OCI-LY7 (cell line): ENCODE results near the gene PIGS. TPM values are rescaled to one million over a fixed set of nuclear protein-coding genes. Genes with fewer than 3 reads are reported as not detected.

Source experiments
- Bru-seq: library from RNA; stranded (reverse); fragments of 400-500 nt; gene quantifications from one replicate; lab custom pipeline; 2021; lab: Mats Ljungman, UMichigan
- BruChase-seq, 2 experiments: library from RNA; stranded (reverse); fragments of 400-500 nt; gene quantifications; one replicate each; lab custom pipeline; 2021; lab: Mats Ljungman, UMichigan
- BruUV-seq: library from RNA; stranded (reverse); fragments of 400-500 nt; replicated peaks from 2 replicates; lab custom pipeline; 2021; lab: Mats Ljungman, UMichigan
- CTCF ChIA-PET: fragments of 300-600 bp; sonication (Branson Sonifier 250); formaldehyde crosslinking; loops from one replicate; lab custom pipeline; 2022; ENCODE audit warnings: antibody characterized with exemption; ENCODE audit not compliant: unreplicated experiment; lab: Charles Lee
- POLR2A ChIA-PET: fragments of 300-600 bp; sonication (Branson Sonifier 250); formaldehyde crosslinking; loops from one replicate; lab custom pipeline; 2022; ENCODE audit warnings: antibody characterized with exemption; lab: Charles Lee
- DNase-seq: peaks from one replicate; pipeline ENCODE4 v3.0.0-alpha.2; 2015; ENCODE audit warnings: low spot score
- H2AFZ ChIP-seq: fragments of 200-600 bp; sonication (generic), shearing (Covaris generic); 2 replicates; pipeline ENCODE4 v1.6.1; 2014; ENCODE audit warnings: mild to moderate bottlenecking, antibody characterized with exemption, low read length, moderate library complexity
- H3K27ac ChIP-seq: fragments of 200-600 bp; sonication (generic); 2 replicates; pipeline ENCODE4 v1.5.1; 2014; ENCODE audit warnings: mixed run types, low read depth, mild to moderate bottlenecking, moderate library complexity, low read length, inconsistent platforms; ENCODE audit not compliant: poor library complexity, severe bottlenecking
- H3K36me3 ChIP-seq: fragments of 200-600 bp; sonication (generic); 2 replicates; pipeline ENCODE4 v1.6.1; 2014; ENCODE audit warnings: mild to moderate bottlenecking, antibody characterized with exemption, low read length, moderate library complexity, mixed read lengths; ENCODE audit not compliant: insufficient read depth
- H3K4me1 ChIP-seq: fragments of 200-600 bp; sonication (generic); 2 replicates; pipeline ENCODE4 v1.5.1; 2014; ENCODE audit warnings: mild to moderate bottlenecking, low read length; ENCODE audit not compliant: insufficient read depth, poor library complexity, severe bottlenecking
- H3K4me2 ChIP-seq: fragments of 200-600 bp; sonication (generic); 2 replicates; pipeline ENCODE4 v1.6.1; 2014; ENCODE audit warnings: mild to moderate bottlenecking, low read length
- H3K4me3 ChIP-seq: fragments of 200-600 bp; sonication (generic); 2 replicates; pipeline ENCODE4 v1.5.1; 2014; ENCODE audit warnings: mild to moderate bottlenecking, low read depth, low read length; ENCODE audit not compliant: poor library complexity, severe bottlenecking
- H3K79me2 ChIP-seq: fragments of 200-600 bp; sonication (generic); 2 replicates; pipeline ENCODE4 v1.6.1; 2016; ENCODE audit warnings: low read depth, mild to moderate bottlenecking, low read length, moderate library complexity, mixed read lengths; ENCODE audit not compliant: insufficient read depth
- H3K9me2 ChIP-seq: fragments of 200-600 bp; sonication (generic); 2 replicates; pipeline ENCODE4 v1.6.1; 2016; ENCODE audit warnings: mild to moderate bottlenecking, low read length, mixed read lengths; ENCODE audit not compliant: insufficient read depth
- H3K9me3 ChIP-seq: fragments of 200-600 bp; sonication (generic); 2 replicates; pipeline ENCODE4 v1.6.1; 2014; ENCODE audit warnings: mild to moderate bottlenecking, mixed run types, low read length, mixed read lengths
- H4K20me1 ChIP-seq: fragments of 200-600 bp; sonication (generic); 2 replicates; pipeline ENCODE4 v1.6.1; 2014; ENCODE audit warnings: mild to moderate bottlenecking, antibody characterized with exemption, low read length, moderate library complexity, mixed read lengths; ENCODE audit not compliant: insufficient read depth
- CTCF ChIP-seq: fragments of 200-600 bp; sonication (generic); conservative IDR thresholded peaks from 2 replicates; pipeline ENCODE4 v1.5.1; 2014; ENCODE audit warnings: mild to moderate bottlenecking, antibody characterized with exemption, low read length, moderate library complexity, mixed read lengths
- EZH2phosphoT487 ChIP-seq: fragments of 200-600 bp; sonication (generic); IDR thresholded peaks from 2 replicates; pipeline ENCODE4 v1.6.1; 2018; ENCODE audit warnings: low read depth, borderline replicate concordance, mild to moderate bottlenecking, mixed run types, antibody characterized with exemption, low read length, moderate library complexity, mixed read lengths
- intact Hi-C: fragments of 100-400 bp; cut with micrococcal nuclease; formaldehyde crosslinking; loops from one replicate; pipeline ENCODE4 v1.10.0; 2022; ENCODE audit not compliant: unreplicated experiment
- long read RNA-seq: library from polyadenylated mRNA; stranded (forward); transcript quantifications from one replicate; pipeline ENCODE4 v2.0.0, GENCODE V29; 2022
- total RNA-seq, 2 experiments: library from RNA; depleted of rRNA in 1 of 2; stranded (reverse); fragments of >200 nt in 1 of 2; shearing (Covaris generic) in 1 of 2; gene quantifications; 2 replicates each; pipeline ENCODE4 v1.2.3, GENCODE V29; 2014 to 2022

PIGS gene
- total RNA-seq (2014; rRNA removed; shearing (Covaris generic)) = 13.9 and 23.7 TPM in 2 replicates
- 34.0 and 34.5 TPM in 2 replicates for total RNA-seq (2022)
- Bru-seq, nascent RNA = percentile 58 among the genes with signal in this experiment
- percentile 62 among the genes with signal in this experiment for BruChase-seq, experiment 1, labeled RNA remaining after a 6-hour chase
- BruChase-seq, experiment 2, labeled RNA remaining after a 2-hour chase = percentile 64 among the genes with signal in this experiment
- long read RNA-seq, transcript PIGS-202 (12 exons, 2,877 nt) = major isoform, 52 of 115 reads
- long read RNA-seq, transcript PIGS-203 (11 exons, 2,815 nt) = minor isoform, 9 of 115 reads
- long read RNA-seq, partial matches to known transcripts = 43 of 115 reads
- long read RNA-seq, other reads (novel, unspliced or antisense) = 9 of 115 reads

GRCh38 chr17:28571361-28572122, at the start of gene PIGS:
Gene PIGS (minus strand): TSS chr17:28571524. CDS start chr17:28571496, 28 bp downstream.
- BruUV-seq = no TSS peak
- Histone ChIP-seq H3K4me1 (peaks cover 36% of the 10 kb centered on the region), H3K79me2 (peaks cover 5% of the 10 kb centered on the region; the same call in 1 of the 2 replicates), H3K4me3 (peak within 1 kb of the TSS; percentile 94), H3K36me3 (peaks cover 21% of the 10 kb centered on the region; the same call in 1 of the 2 replicates), H3K9me2 (no peaks in the 10 kb centered on the region), H3K9me3 (no peaks in the 10 kb centered on the region), H4K20me1 (peaks cover 5% of the 10 kb centered on the region), H3K4me2 (peak within 1 kb of the TSS; percentile 78), H2AFZ (peak within 1 kb of the TSS; percentile 77), H3K27ac (peak within 1 kb of the TSS; percentile 20)
- ChIA-PET CTCF (no interaction called here), POLR2A (interaction anchor here (0.6 to 2.0 kb wide), 9 partner anchors 19 to 380 kb away, joined by 3 to 12 read pairs (median 3); partner anchors contain the start of gene PROCA1)
- DNase-seq = peak; percentile 93
- intact Hi-C loops = loop anchor here (2.0 kb wide), 1 partner anchor 27 kb away; the partner anchor contains the start of gene SPAG5
- no peak for TF ChIP-seq CTCF
- TF ChIP-seq EZH2phosphoT487 = no peak

- no peak for TF ChIP-seq CTCF
- Histone ChIP-seq H3K9me2 (no peaks in the 10 kb centered on the region), H2AFZ (no peak overlapping the region), H4K20me1 (no peaks in the 10 kb centered on the region), H3K4me1 (peaks cover 22% of the 10 kb centered on the region), H3K79me2 (no peaks in the 10 kb centered on the region), H3K4me2 (no peak overlapping the region), H3K9me3 (no peaks in the 10 kb centered on the region), H3K27ac (no peak overlapping the region), H3K4me3 (no peak overlapping the region), H3K36me3 (peaks cover 99% of the 10 kb centered on the region)
- intact Hi-C loops = loop anchor here (10.0 kb wide), 1 partner anchor 65 kb away; no protein-coding TSS in a partner anchor
- CTCF ChIA-PET = interaction anchor here (1.1 kb wide), 1 partner anchor 24 kb away, joined by 3 read pairs; no protein-coding TSS in a partner anchor
- POLR2A ChIA-PET = interaction anchor here (0.7 to 1.7 kb wide), 3 partner anchors 22 to 144 kb away, joined by 3 to 7 read pairs (median 4); partner anchors contain the start of genes SDF2 and SUPT6H
- BruUV-seq = no TSS peak
- DNase-seq = no peak
Observed at GRCh38 chr17:28620010-28620409, 48.7 kb upstream of the PIGS start.
